HPDE6-E6E7 (cell line): ENCODE results near the gene SUGP2.

Experiments used
- DNase-seq: peaks from one replicate; pipeline ENCODE4 v3.0.0; 2011; ENCODE audit warnings: missing footprints; ENCODE audit errors: extremely low spot score

SUGP2 gene

GRCh38 chr19:18991468-18991867, 41.8 kb downstream of the SUGP2 start:
- no peak for DNase-seq

- no peak for DNase-seq
Observed at GRCh38 chr19:18991006-18991405, 42.3 kb downstream of the SUGP2 start.

DNA sequence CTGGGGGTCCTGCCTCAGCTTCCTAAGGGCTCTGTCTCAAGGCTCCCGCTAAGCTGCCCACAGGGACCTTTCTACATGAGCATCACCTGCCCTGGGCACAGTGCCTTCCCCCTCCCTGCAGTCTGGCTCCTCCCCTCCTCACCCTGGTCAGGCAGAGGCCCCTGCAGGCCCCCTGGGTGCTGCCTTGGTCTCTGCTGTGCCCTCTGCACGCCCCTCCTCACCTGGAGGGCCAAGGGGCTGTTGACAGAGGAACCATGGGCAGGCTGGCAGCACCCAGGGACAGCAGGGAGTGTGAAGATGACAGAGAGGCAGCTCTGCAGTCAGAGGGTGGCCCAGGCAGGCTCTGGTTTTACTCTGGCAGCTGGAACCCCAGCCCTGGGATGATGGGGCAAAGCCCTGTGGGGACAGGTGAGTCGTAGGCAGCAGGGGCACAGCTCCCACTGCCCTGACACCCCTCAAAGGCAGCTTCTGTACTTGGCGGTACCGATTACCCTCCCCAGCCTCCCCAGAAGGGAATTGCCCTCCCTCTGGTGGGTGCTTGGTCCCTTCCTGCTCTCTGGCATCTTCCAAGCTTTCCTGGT, 43.1 kb downstream of the SUGP2 start:
- DNase-seq, result no peak

DNA sequence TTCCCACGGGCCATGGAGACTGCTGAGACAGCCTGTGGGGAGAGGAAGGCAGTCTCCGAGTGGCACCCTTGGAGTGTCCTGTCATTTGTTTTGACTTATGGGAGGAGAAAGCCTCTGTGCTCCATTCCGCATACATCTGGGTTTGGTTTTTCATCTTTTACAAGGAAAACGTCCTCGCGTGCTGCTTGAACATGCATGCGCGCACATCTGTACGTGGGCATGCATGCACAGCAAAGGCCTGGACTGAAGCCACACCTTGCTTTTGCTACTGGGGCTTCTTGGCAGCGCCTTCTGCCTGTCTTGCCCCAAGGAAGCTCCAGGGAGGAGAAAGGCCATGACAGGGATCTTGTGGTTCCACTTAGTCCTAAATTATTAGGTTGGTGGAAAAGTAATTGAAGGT, 44.0 kb downstream of the SUGP2 start:
- no peak for DNase-seq

GRCh38 chr19:18987456-18987855, 45.9 kb downstream of the SUGP2 start:
- DNase-seq, result no peak

GRCh38 chr19:18985257-18985656, 48.1 kb downstream of the SUGP2 start:
- no peak for DNase-seq

DNA sequence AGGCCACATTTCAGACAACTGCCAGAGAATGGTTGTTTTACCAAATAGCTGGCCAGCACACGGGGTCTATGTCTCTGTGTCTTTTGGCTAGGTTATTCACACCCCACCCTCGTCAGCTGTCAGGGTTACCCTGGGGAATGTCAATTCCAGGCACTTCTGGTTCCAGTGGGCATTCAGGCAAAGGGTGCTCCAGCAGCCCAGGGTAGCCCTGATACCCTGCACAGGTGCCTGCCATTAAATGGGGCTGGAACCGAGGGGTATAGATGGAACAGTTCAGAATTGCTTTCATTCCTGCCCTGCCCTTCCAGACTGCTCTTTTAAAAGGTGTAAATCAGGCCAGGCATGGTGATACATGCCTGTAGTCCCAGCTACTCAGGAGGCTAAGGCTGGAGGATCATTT, 49.1 kb downstream of the SUGP2 start:
- DNase-seq, result no peak

GRCh38 chr19:18982669-18983068, 50.6 kb downstream of the SUGP2 start:
- no peak for DNase-seq

GRCh38 chr19:18980432-18981020, 52.8 kb downstream of the SUGP2 start:
- no peak for DNase-seq

DNA sequence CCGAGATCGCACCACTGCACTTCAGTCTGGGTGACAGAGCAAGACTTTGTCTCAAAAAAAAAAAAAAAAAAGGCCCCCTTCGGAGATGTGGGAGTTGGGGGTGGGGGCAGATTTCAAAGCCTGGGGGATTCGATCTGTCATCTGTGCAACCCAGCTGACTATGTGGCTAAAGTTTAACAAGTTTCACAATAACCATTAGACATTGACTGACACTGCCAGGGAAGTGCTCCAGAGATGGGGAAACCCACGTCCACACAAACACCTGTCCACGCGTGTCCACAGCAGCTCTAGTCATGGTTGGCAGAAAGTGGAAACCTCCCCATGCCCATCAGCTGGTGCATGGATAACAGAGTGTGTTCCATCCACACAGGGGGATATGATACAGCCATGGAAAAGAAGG, 54.7 kb downstream of the SUGP2 start:
- DNase-seq, result no peak

- DNase-seq, result no peak
Observed at GRCh38 chr19:18975869-18976268, 57.4 kb downstream of the SUGP2 start.

- DNase-seq, result no peak
Observed at GRCh38 chr19:18975011-18975410, 58.3 kb downstream of the SUGP2 start.

- DNase-seq, result no peak
Observed at GRCh38 chr19:18972851-18973250, 60.5 kb downstream of the SUGP2 start.

DNA sequence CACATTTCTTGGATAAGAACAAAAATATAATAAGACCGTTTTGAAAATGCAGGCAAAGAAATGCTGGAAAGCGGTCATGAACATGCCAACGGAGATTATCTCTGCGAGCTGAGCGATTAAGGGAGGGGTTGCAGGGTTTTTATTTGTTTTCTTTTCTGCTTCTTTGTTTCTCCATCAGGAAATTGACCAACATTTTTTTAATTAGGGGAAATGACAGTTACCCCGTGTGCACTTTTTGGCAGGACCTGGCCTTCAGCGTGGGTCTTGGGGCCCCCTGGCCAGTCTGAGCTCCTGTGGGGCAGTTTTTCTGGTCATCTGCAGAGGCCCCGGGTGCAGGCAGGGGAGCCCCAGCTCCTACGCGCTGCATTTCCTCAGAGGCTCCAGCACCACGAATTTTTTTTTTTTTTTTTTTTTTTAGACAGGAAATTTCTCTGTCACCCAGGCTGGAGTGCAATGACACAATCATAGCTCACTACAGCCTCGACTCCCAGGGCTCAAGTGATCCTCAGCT, 61.0 kb downstream of the SUGP2 start:
- no peak for DNase-seq

DNA sequence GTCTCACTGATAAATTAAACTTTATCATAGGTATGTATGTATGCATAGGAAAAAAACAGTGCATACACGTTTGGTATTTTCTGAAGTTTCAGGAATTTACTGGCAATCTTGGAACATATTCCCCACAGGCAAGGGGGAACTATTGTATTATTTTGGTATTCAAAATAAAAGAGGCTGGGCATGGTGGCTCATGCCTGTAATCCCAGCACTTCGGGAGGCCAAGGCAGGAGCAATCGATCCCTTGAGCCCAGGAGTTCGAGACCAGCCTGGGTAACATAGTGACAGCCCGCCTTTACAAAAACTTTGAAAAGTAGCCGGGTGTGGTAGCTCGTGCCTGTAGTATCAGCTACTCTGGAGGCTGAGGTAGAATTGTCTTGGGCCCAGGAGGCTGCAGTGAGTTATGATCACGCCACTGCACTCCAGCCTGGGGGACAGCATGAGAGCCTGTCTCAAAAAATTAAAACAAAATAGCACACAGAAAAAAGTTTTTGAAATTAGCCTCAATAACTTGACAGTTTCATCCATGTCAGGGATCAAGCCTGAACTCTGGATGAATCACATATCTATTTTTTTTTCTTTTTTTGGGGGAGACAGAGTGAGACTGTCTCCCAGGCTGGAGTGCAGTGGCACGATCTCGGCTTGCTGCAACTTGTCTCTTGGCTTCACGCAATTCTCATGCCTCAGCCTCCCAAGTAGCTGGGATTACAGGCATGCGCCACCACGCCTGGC, 63.2 kb downstream of the SUGP2 start:
- no peak for DNase-seq

DNA sequence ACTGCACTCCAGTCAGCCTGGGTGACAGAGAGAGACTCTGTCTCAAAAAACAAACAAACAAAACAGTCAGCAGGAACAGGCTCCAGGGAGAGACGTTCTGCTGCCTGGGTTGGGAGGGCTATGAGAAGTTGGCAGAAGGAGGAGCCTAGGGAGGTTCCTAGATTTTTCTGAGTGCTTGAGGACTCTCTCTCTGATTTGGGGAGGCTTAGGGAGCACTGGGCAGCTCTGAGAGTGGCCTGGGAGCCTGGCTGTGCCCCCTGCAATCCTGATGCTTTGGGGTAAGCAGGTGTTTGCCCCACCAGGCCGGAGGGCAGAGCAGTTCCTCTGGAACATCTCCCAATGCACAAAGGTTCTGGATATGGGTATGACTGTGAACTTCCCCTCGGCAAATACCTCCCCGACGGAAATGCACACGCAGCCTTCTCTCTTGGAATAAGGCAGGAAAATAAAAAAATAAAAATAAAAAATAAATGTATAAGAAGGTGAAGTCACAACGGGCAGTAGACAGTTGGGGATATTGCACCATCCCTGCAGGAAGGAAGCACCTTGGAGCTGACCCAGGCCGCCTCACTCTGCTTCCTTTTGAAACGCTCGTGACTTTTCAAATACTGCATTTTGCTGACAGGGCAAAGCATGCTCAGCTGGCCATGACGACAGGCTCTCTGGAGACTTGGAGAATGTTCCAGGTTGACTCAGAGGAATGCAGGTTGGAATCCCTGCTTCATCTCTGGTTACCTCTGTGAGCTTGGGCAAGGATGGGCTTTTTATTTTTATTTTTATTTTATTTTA, 65.8 kb downstream of the SUGP2 start:
- no peak for DNase-seq

GRCh38 chr19:18966307-18966706, 67.0 kb downstream of the SUGP2 start:
- DNase-seq, result no peak

GRCh38 chr19:18964121-18964520, 69.2 kb downstream of the SUGP2 start:
- DNase-seq, result no peak

DNA sequence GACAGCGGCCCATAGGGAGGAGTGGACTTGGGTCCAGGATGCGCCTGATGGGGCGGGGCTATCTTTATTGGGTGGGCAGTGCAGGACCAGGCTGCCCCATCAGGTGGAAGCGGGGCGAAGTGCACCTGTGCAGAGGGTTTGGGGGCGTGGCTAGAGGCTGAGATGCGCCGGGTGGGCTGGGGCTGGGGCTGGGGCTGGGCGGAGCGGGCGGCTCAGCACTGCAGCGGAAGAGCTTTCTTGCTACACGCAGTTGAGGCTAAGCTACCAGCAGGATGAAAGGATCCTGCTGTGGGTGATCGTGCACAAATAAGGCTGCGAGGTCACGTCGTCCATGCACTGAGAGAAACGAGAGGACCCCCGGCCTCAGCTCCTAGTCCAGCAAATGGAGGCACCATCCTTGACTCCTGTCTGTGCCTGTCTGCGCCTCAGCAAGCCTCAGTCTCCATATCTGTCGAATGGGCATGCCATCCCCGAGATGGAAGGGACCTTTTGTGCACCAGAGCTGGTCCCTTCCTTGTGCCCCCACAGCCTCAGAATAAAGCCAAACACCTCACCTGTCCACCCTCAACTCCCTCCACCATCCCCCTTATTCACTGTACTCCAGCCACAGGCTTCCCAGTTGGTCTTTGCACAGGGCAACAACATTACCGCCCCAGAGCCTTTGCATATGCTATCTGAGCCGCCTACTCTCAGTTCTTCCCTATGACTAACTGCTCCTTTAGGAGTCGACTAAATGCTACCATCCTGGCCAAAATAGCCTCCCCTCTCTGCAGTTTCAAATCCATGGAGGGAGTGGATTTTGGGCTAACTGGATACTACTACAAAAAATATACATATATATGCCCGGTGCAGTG, 71.3 kb downstream of the SUGP2 start:
- DNase-seq, result no peak

GRCh38 chr19:18960370-18960769, 72.9 kb downstream of the SUGP2 start:
- DNase-seq, result no peak

DNA sequence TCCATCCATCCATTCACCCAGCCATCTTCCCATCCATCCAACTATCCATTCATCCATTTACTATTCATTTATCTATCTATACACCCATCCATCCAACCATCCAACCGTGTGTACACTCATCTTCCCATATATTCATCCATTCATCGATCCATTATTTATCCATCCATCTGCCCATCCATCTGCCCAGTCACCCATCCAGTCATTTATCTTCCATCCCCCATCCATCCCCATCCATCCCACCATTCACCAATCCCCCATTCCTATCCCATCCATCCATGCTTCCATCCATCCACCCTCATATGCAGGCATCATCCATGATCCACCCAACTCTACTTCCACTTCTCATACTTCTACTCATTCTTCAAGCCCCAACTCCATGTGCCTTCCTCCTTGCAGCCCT, 78.3 kb downstream of the SUGP2 start:
- no peak for DNase-seq
